ENCODE results near the gene IARS2.

- TF ChIP-seq, protein P1, sequence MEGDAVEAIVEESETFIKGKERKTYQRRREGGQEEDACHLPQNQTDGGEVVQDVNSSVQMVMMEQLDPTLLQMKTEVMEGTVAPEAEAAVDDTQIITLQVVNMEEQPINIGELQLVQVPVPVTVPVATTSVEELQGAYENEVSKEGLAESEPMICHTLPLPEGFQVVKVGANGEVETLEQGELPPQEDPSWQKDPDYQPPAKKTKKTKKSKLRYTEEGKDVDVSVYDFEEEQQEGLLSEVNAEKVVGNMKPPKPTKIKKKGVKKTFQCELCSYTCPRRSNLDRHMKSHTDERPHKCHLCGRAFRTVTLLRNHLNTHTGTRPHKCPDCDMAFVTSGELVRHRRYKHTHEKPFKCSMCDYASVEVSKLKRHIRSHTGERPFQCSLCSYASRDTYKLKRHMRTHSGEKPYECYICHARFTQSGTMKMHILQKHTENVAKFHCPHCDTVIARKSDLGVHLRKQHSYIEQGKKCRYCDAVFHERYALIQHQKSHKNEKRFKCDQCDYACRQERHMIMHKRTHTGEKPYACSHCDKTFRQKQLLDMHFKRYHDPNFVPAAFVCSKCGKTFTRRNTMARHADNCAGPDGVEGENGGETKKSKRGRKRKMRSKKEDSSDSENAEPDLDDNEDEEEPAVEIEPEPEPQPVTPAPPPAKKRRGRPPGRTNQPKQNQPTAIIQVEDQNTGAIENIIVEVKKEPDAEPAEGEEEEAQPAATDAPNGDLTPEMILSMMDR (IDR thresholded peaks at IDR 0.05; ENCODE audit: extremely low read depth in 1 of 2, insufficient read depth in 1 of 2, low read depth in 1 of 2, low read length in 2 of 2), result no peak
- TF ChIP-seq MAX (IDR thresholded peaks at IDR 0.05; ENCODE audit: insufficient read depth, insufficient read length) (no peak), POLR2A (IDR thresholded peaks at IDR 0.05; ENCODE audit: low read depth, low read length) (no peak), EZH2 (IDR thresholded peaks at IDR 0.05; ENCODE audit: borderline replicate concordance, low read depth, low read length, severe bottlenecking) (no peak), JUN (IDR thresholded peaks at IDR 0.05; ENCODE audit: borderline replicate concordance, insufficient read depth, insufficient read length, low read depth) (no peak), POLR2AphosphoS5 (IDR thresholded peaks at IDR 0.05; ENCODE audit: insufficient read depth, low read depth, low read length) (no peak), MYC (IDR thresholded peaks at IDR 0.05; ENCODE audit: low read depth, low read length) (no peak), GATA2 (IDR thresholded peaks at IDR 0.05; ENCODE audit: insufficient read depth, insufficient read length, low read depth, low read length) (no peak)
These were observed 50.1 kb downstream of the IARS2 start for GRCh38 chr1:220144051-220144450.

Measured in endothelial cell of umbilical vein (primary cell).